Mesendoderm (in vitro differentiated cells): Measurements from ENCODE around the gene LZTFL1.

ENCODE experiments used
- DNase-seq: peaks from one replicate; pipeline ENCODE4 v3.0.0; 2013
- H2AK5ac ChIP-seq: 2 replicates; pipeline ENCODE4 v1.6.1; 2013; ENCODE audit warnings: low read length, inconsistent platforms
- H2BK120ac ChIP-seq: 2 replicates; pipeline ENCODE4 v1.6.1; 2013; ENCODE audit warnings: low read depth, mild to moderate bottlenecking, low read length, moderate library complexity, mixed read lengths
- H2BK15ac ChIP-seq: replicated peaks from 2 replicates; pipeline ENCODE4 v1.6.1; 2013; ENCODE audit warnings: low read depth, mild to moderate bottlenecking, moderate library complexity
- H2BK5ac ChIP-seq: 2 replicates; pipeline ENCODE4 v1.6.1; 2013; ENCODE audit warnings: low read length, inconsistent platforms
- H3K18ac ChIP-seq: 2 replicates; pipeline ENCODE4 v1.6.1; 2013; ENCODE audit warnings: mild to moderate bottlenecking, low read length, mixed read lengths
- H3K23ac ChIP-seq: one replicate; pipeline ENCODE4 v1.6.1; 2013; ENCODE audit warnings: low read length
- H3K27ac ChIP-seq: 2 replicates; pipeline ENCODE4 v1.5.1; 2013; ENCODE audit warnings: low read depth, mild to moderate bottlenecking, inconsistent platforms, low read length, moderate library complexity
- H3K27me3 ChIP-seq: 2 replicates; pipeline ENCODE4 v1.6.1; 2013; ENCODE audit warnings: low read length, control low read depth, mild to moderate bottlenecking, inconsistent platforms; ENCODE audit not compliant: insufficient read depth, poor library complexity
- H3K36me3 ChIP-seq: 2 replicates; pipeline ENCODE4 v1.6.1; 2013; ENCODE audit warnings: low read length, inconsistent platforms; ENCODE audit not compliant: control insufficient read depth, insufficient read depth
- H3K4ac ChIP-seq: one replicate; pipeline ENCODE4 v1.6.1; 2013; ENCODE audit warnings: low read depth, mild to moderate bottlenecking, low read length, moderate library complexity
- H3K4me1 ChIP-seq: 2 replicates; pipeline ENCODE4 v1.6.1; 2013; ENCODE audit warnings: low read depth, low read length, inconsistent platforms; ENCODE audit not compliant: control insufficient read depth
- H3K4me2 ChIP-seq: 2 replicates; pipeline ENCODE4 v1.6.1; 2013; ENCODE audit warnings: low read length
- H3K4me3 ChIP-seq: 2 replicates; pipeline ENCODE4 v1.5.1; 2013; ENCODE audit warnings: mild to moderate bottlenecking, low read length
- H3K56ac ChIP-seq: one replicate; pipeline ENCODE4 v1.6.1; 2013; ENCODE audit warnings: low read length
- H3K79me1 ChIP-seq: 2 replicates; pipeline ENCODE4 v1.6.1; 2013; ENCODE audit warnings: low read length, inconsistent platforms
- H3K79me2 ChIP-seq: 2 replicates; pipeline ENCODE4 v1.6.1; 2013; ENCODE audit warnings: mild to moderate bottlenecking, low read length; ENCODE audit not compliant: control insufficient read depth, insufficient read depth
- H3K9ac ChIP-seq: 2 replicates; pipeline ENCODE4 v1.6.1; 2013; ENCODE audit warnings: low read length, inconsistent platforms
- H4K5ac ChIP-seq: one replicate; pipeline ENCODE4 v1.6.1; 2013; ENCODE audit warnings: low read length
- H4K8ac ChIP-seq: one replicate; pipeline ENCODE4 v1.6.1; 2013; ENCODE audit warnings: low read depth, mild to moderate bottlenecking, control low read depth, low read length, moderate library complexity
- WGBS: extraction: QIAGEN DNeasy Blood & Tissue Kit; methylation state at CpG from one replicate; pipeline ENCODE4 v1.1.7; 2013; ENCODE audit warnings: low lambda C conversion rate, missing lambda C conversion rate; ENCODE audit not compliant: insufficient coverage; ENCODE audit errors: extremely low coverage; 5-methylcytosine and 5-hydroxymethylcytosine counted together

Gene LZTFL1

GRCh38 chr3:45852828-45853227 lies 10.9 kb upstream of the LZTFL1 start:
- H3K79me1 ChIP-seq: no peaks in the 10 kb centered on the region
- no CpG with 5 or more reads among the region's 2 CpGs for WGBS
- no peak overlapping the region for H2BK120ac ChIP-seq
- no peak overlapping the region for H3K56ac ChIP-seq
- H3K79me2 ChIP-seq: no peaks in the 10 kb centered on the region
- H3K27ac ChIP-seq: no peak overlapping the region
- H2AK5ac ChIP-seq: no peak overlapping the region
- H3K4me2 ChIP-seq: no peak overlapping the region
- no peaks in the 10 kb centered on the region for H3K27me3 ChIP-seq
- no peak overlapping the region for H3K4ac ChIP-seq
- H2BK5ac ChIP-seq: no peak overlapping the region
- no peaks in the 10 kb centered on the region for H3K4me1 ChIP-seq
- H3K23ac ChIP-seq: no peak overlapping the region
- H3K36me3 ChIP-seq: no peaks in the 10 kb centered on the region
- H3K4me3 ChIP-seq: no peak overlapping the region
- no peak for DNase-seq
- H4K5ac ChIP-seq: no peak overlapping the region
- H4K8ac ChIP-seq: no peak overlapping the region
- no peak overlapping the region for H3K18ac ChIP-seq
- no peak overlapping the region for H3K9ac ChIP-seq
- H2BK15ac ChIP-seq: no peak overlapping the region

GRCh38 chr3:45848392-45848791 lies 6.5 kb upstream of the LZTFL1 start:
- Histone ChIP-seq H3K27ac (no peak overlapping the region), H3K79me1 (no peaks in the 10 kb centered on the region), H3K4me2 (no peak overlapping the region), H2AK5ac (no peak overlapping the region), H2BK5ac (no peak overlapping the region), H3K4ac (no peak overlapping the region), H3K9ac (no peak overlapping the region), H3K23ac (no peak overlapping the region), H3K4me1 (no peaks in the 10 kb centered on the region), H3K79me2 (no peaks in the 10 kb centered on the region), H4K5ac (no peak overlapping the region), H3K56ac (no peak overlapping the region), H4K8ac (no peak overlapping the region), H3K4me3 (no peak overlapping the region), H3K27me3 (no peaks in the 10 kb centered on the region), H3K18ac (no peak overlapping the region), H3K36me3 (no peaks in the 10 kb centered on the region), H2BK15ac (no peak overlapping the region), H2BK120ac (no peak overlapping the region)
- no peak for DNase-seq
- WGBS: no CpG with 5 or more reads among the region's 1 CpG

- H3K79me1 ChIP-seq: no peaks in the 10 kb centered on the region
- no peaks in the 10 kb centered on the region for H3K27me3 ChIP-seq
- H4K8ac ChIP-seq: no peak overlapping the region
- H2AK5ac ChIP-seq: no peak overlapping the region
- no peak overlapping the region for H3K4me3 ChIP-seq
- DNase-seq: no peak
- H3K79me2 ChIP-seq: no peaks in the 10 kb centered on the region
- no peak overlapping the region for H3K56ac ChIP-seq
- H3K36me3 ChIP-seq: no peaks in the 10 kb centered on the region
- no peak overlapping the region for H3K23ac ChIP-seq
- no peak overlapping the region for H2BK15ac ChIP-seq
- H4K5ac ChIP-seq: no peak overlapping the region
- H3K4me1 ChIP-seq: no peaks in the 10 kb centered on the region
- no peak overlapping the region for H3K9ac ChIP-seq
- no peak overlapping the region for H2BK120ac ChIP-seq
- no peak overlapping the region for H3K18ac ChIP-seq
- no peak overlapping the region for H2BK5ac ChIP-seq
- WGBS: no CpG with 5 or more reads among the region's 1 CpG
- no peak overlapping the region for H3K4ac ChIP-seq
- H3K27ac ChIP-seq: no peak overlapping the region
- H3K4me2 ChIP-seq: no peak overlapping the region
Measured at GRCh38 chr3:45844616-45845015, 2.7 kb upstream of the LZTFL1 start.

- H2BK120ac ChIP-seq: no peak overlapping the region
- H2BK15ac ChIP-seq: no peak overlapping the region
- no peak for DNase-seq
- H3K36me3 ChIP-seq: no peaks in the 10 kb centered on the region
- H2BK5ac ChIP-seq: no peak overlapping the region
- no peak overlapping the region for H3K4me2 ChIP-seq
- no peak overlapping the region for H3K9ac ChIP-seq
- no peak overlapping the region for H4K5ac ChIP-seq
- H2AK5ac ChIP-seq: no peak overlapping the region
- no peaks in the 10 kb centered on the region for H3K79me2 ChIP-seq
- no peak overlapping the region for H4K8ac ChIP-seq
- H3K4ac ChIP-seq: no peak overlapping the region
- no peaks in the 10 kb centered on the region for H3K4me1 ChIP-seq
- H3K27me3 ChIP-seq: no peaks in the 10 kb centered on the region
- no peak overlapping the region for H3K56ac ChIP-seq
- H3K4me3 ChIP-seq: no peak overlapping the region
- no peak overlapping the region for H3K18ac ChIP-seq
- no peak overlapping the region for H3K27ac ChIP-seq
- H3K79me1 ChIP-seq: no peaks in the 10 kb centered on the region
- H3K23ac ChIP-seq: no peak overlapping the region
- WGBS: no CpG with 5 or more reads among the region's 9 CpGs
Measured at GRCh38 chr3:45842851-45843625, 1.1 kb upstream of the LZTFL1 start.

GRCh38 chr3:45841420-45841756 lies 531 bp downstream of the LZTFL1 start:
- Histone ChIP-seq H2BK15ac (no peak overlapping the region), H3K36me3 (no peaks in the 10 kb centered on the region), H3K27ac (no peak overlapping the region), H3K23ac (no peak overlapping the region), H3K4ac (no peak overlapping the region), H3K79me2 (no peaks in the 10 kb centered on the region), H3K56ac (peak overlapping the region; percentile 76), H2BK5ac (no peak overlapping the region), H2AK5ac (no peak overlapping the region), H3K9ac (peak overlapping the region; percentile 63), H3K18ac (no peak overlapping the region), H2BK120ac (no peak overlapping the region), H3K4me3 (peak overlapping the region; percentile 78), H3K4me2 (peak overlapping the region; percentile 81), H4K5ac (no peak overlapping the region), H4K8ac (no peak overlapping the region), H3K4me1 (no peaks in the 10 kb centered on the region), H3K79me1 (no peaks in the 10 kb centered on the region), H3K27me3 (no peaks in the 10 kb centered on the region)
- WGBS: no CpG with 5 or more reads among the region's 15 CpGs
- no peak for DNase-seq

GRCh38 chr3:45838466-45838865 lies 3.5 kb downstream of the LZTFL1 start:
- no peaks in the 10 kb centered on the region for H3K79me1 ChIP-seq
- no peak overlapping the region for H3K4ac ChIP-seq
- no peaks in the 10 kb centered on the region for H3K27me3 ChIP-seq
- no peak overlapping the region for H3K56ac ChIP-seq
- H2BK15ac ChIP-seq: no peak overlapping the region
- no peaks in the 10 kb centered on the region for H3K36me3 ChIP-seq
- no peak overlapping the region for H3K18ac ChIP-seq
- no peak overlapping the region for H2BK120ac ChIP-seq
- H3K4me3 ChIP-seq: no peak overlapping the region
- no peak overlapping the region for H2BK5ac ChIP-seq
- no peaks in the 10 kb centered on the region for H3K79me2 ChIP-seq
- no peak overlapping the region for H4K8ac ChIP-seq
- no peak overlapping the region for H3K9ac ChIP-seq
- no peak overlapping the region for H4K5ac ChIP-seq
- no peak for DNase-seq
- no peak overlapping the region for H2AK5ac ChIP-seq
- no peak overlapping the region for H3K27ac ChIP-seq
- no peak overlapping the region for H3K23ac ChIP-seq
- no peaks in the 10 kb centered on the region for H3K4me1 ChIP-seq
- WGBS: no CpG with 5 or more reads among the region's 1 CpG
- no peak overlapping the region for H3K4me2 ChIP-seq
